Amygdala (tissue), 56 donors: Measurements from ENCODE around the gene BBIP1.

Experiments used
- DNase-seq, 56 donors: peaks; one replicate each; lab custom pipeline; 2025; lab: John Stamatoyannopoulos, UW

BBIP1 gene

DNA sequence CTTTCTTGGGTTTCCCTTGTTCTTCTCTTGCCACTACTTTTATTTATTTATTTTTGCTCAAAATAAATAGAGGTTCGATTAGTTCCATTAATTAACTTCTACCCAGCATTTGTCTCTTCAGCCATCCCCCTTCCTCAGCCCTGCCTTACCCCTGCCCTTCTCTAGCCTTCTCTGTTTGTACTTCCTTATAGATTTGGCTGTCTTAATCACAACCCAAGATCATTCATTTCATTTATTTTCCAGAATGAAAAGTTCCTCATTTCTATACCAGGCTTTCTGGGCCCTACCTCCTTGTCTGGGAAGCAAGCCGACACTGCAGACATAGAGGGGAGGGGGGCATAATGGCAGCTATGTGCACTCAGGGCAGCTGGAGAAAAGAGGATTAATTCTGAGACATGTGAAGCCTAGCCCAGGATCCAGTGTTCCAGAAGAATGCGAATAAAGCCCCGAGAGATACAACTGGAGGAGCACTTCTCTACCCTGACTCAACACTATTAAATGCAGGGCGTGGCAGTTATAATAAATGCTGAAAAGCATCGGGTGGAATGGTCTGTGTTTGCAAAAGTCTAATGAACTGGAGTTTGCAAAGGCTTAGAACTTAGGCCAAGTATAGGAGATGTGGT is 53.7 kb downstream of the BBIP1 start:
- no peak for DNase-seq

DNA sequence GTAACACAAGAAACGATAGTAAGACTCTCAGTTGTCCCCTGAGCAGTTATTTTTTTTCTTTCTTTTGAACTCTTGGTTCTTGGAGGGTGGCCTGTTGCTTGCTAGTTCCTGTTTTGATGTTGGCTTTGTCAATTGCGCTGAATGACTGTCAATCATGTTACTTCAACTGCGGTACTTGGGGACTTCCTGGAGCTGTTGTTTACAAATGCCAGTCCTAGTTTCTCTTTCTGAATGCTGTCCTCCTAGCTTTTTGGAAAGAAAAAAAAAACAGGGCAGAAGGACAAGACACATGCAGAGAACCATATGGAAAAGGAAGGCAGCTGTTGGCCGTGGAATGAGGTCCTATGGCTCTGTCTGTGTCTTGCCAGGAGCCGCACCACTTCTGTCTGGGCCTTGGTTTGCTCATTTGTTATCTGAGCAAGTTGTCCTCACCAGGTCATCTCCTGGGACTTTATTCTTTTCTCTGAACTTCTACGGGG is 54.3 kb downstream of the BBIP1 start:
- peak in 1 of 56 donors; percentile 24 for DNase-seq

DNA sequence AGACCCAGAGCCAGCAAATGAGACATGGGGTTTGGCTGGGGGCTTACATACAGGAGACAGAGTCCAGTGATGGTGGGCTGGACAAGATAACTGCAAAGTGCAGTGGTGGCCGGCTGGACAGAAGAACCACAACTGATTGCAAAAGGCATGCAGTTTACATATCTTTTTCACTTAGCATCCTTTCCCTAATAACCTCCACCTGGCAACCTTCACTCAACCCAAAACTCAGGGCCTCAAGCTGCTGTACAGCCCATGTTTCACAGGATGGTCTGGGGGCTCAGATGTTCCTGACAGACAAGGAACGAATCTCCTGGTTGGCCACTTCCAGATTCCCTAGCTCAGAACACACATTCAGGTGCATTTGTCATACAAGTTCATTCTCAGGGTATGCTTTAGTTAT is 55.0 kb downstream of the BBIP1 start:
- no peak for DNase-seq

DNA sequence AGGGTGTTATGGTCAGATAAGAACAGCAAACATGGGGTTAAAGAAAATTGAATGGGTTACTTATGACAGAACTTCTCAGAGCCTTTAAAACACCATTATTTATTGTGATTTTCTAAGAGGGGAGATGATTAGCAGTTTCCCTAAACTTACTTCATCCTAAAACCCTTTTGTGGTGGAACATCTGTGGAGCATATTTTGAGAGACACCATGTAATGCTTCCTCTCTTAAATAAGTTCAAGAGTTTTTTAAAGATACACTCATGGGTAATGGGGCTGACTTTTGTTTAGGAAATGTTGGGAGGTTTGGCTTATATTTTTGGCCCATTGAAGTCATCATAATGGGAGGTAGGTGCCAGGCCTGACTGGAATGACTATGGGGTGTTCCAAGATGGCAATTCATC is 55.6 kb downstream of the BBIP1 start:
- DNase-seq, result no peak

DNA sequence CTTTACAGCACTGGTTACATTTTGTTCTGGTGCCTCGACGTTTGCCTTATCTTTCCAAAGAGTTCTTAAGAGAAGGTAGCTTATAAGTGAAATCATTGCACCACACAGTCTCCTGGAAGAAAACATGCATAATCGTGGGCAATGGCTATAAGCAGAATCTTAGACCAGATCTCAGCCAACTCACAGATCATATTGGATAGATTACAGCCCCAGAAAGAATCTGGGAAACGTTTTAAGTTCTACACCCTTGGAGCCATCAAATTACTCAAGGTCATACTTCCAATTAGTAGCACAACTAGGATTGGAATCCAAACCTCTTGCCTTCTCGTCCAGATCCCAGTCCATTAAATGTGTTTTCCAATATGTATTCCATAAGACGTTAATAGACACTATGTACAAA is 56.0 kb downstream of the BBIP1 start:
- DNase-seq, result no peak

DNA sequence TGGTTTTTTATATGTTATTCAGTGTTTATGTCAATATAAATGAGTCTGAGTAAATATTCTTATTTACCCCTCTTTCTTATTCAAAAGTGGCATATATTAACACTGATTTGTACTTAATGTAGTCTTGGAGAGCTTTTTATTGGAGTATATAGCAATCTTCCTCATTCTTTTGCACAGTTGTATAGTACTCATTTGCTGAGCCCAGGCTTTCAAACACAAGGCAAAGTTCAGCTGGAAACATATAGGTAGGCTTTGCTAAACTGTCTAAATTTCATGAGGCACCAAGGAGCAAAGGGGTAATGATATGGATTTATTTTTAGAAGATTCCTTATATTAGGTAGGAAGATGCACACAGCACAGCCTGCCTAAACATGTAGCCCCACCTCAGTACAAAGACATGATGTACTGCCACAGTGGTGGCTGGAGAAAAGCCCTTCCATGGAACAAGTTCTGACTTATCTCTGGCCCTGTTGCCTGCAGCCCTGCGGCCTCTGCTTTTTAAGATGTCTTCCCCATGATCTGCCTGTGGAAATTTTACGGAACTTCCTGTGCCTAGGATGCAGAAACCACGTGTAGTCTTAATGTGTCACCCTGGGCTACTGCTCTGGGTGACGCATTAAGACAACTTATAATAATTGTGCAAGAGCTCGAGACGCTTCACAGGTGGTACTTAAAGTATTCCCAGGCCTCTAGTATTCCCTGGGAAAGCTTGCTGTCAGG is 56.9 kb downstream of the BBIP1 start:
- no peak for DNase-seq

DNA sequence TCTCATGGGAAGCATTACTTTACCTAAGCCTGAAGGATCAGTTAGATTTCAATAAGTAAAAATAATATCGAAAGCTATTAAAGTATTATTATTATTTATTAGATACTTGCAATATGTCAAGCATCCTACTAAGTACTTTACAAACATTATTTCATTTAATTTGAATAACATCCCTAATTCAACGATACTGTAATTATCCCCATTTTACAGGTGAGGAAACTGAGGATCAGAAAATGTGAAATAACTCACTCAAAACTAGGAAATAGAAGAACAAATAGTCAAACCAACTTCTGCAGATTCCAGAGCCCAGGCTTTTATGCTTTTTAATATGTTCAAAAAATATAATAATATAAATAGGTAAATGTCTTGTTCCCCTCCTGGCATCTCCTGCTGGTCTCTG is 57.5 kb downstream of the BBIP1 start:
- DNase-seq, result no peak

DNA sequence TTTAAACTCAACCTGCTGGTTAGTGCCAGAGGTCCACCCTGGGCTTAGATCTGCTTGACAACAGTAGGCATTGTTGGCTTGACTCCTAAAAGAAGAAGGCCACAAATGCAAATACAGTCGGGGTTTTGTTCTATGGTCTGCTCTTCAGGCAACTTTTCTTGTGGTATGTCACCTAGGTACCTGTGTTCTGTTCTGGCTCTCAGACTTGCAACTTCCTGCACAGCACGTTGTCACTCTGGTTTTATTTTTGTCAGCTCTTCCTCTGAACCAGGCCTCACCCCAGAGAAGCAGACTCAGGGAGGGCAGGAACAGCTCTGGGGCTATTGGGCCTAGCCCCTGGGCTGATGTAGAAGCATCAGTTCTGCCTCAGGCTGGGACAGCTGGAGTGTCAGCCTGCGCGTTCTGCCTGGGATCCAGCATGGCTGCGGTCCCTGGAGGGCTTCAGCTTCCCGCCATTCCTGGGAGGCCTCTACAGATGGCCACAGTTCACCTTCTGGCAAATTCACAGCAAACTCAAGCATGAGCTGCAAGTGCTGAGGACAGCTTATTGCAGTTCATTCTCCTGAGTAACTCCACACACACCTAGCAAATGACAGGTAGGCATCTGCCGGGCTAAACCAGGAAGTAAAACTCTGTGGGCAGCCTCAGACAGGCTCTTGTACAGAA is 58.3 kb downstream of the BBIP1 start:
- no peak for DNase-seq

DNA sequence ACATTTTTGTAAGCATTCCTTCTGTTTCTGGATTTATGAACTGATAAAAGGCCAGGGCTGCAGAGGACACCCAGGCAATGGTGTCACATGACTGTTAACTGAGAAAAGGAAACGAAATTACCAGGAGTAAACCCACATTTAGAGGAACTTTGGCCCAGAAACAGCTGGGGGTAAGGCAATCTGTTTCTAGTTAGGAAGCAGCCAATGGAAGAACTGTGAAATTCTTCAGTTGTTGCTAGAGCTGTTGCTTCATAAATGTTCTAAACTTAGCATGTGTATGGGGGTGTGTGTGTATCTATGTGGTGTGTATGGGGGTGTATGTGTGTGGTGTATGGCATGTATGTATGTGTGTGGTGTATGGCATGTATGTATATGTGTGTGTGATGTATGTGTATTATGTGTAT is 59.0 kb downstream of the BBIP1 start:
- no peak for DNase-seq

DNA sequence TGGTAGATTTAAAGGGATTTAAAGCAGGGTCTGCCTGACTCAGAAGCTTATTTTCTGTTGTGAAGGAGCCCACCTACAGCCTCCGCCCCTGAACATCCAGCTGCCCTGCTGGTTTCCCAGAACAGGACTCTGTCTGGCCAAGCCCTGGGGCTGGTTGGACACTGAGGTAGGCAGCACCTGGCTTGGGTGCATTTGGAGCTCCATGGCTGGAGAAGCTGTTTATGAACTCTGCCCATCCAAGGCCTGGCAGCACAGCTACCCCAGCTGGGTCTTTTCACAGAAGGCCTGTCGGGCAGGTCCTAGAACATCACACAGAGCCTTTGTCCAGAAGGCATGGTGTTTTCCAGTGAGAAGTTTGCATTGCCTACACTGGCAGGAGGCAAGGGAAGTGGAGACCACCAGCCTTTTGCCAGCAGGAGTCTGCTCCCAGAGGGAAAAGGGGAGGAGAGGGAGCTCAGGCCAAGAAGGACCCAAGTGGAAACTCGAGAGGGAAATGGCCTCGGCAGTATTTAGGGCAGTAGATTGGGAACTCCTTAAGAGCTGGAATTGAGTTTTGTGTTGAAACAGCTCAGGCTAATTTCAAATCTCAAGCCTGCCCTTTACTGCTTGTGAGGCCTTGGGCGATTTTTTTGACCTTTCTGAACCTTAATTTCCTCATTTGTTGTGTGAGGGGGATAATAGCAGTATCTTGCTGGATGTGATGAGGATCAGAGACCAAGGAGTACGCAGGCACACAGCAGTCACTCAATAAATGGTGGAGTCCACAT is 59.6 kb downstream of the BBIP1 start:
- peak in 2 of 56 donors; percentile 9 to 26 for DNase-seq

DNA sequence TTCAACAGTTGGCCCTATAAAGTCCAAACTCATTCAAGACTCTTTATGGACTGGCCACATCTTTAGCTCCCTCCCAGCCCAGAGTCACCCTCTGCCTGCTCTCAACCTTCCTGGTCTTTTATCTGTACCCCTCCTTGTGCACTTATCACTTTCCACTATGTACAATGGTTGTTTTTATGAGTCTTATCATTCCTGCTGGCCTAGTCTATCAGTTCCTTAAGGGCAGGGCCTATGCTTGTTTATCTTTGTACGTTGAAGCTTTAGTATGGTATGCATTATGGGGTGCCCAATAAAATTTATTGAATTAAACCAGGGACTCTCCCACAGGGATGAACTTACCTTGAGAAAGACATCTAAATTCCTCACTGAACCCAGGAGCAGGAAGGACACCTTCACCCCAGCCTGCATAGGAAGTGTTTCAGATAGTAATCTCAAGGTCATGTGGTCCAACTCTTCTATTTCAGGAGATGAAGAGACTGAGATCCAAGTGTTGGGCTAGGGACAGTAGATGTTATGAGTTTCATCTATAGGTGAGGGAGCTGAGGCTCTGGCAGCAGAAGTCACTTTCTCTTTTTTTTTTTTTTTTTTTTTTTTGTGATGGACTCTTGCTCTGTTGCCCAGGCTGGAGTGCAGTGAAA is 60.6 kb downstream of the BBIP1 start:
- DNase-seq, result no peak

DNA sequence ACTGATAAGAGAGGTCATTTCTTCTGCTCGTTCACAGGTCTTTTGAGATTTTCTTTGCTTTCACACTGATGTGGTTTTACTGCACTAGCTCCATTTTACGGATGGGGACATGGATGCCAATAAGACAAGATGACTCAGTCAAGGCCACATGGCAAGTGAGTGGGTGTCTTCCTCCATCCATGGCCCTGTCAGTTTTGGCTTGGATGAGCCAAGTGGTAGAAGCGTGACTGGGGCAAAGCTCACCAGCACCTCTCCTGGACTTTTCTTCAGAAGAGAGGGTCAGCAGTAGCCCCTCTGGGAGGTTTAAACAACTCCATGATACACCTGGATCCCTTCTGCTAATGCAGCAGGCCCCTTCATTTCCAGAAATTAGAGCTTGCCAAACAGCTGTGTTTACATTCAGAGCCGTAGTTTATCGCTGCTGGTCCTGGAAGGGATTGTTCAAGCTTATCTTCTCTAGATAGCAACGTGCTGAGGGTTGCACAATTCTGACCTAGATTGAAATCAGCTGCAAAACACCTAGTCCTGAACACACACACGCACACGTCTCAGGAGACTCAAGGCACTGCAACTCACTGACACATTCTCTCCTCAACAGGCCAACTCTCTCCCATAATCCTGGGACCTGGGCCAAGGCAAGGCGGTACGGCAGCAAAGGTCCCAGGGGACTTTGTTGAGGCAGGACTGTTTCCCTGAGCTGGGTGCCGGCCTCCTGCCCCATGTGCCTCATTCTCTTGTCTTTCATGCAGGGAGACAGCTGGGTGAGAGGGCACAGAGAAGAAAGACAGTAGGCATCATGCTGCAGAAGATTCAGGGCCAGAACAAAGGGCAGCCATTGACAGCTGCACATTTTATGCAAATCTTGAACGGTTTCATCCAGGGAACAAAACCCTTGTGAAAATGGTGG is 61.5 kb downstream of the BBIP1 start:
- peak in 17 of 56 donors; percentile 23 to 67 (median 30) for DNase-seq

DNA sequence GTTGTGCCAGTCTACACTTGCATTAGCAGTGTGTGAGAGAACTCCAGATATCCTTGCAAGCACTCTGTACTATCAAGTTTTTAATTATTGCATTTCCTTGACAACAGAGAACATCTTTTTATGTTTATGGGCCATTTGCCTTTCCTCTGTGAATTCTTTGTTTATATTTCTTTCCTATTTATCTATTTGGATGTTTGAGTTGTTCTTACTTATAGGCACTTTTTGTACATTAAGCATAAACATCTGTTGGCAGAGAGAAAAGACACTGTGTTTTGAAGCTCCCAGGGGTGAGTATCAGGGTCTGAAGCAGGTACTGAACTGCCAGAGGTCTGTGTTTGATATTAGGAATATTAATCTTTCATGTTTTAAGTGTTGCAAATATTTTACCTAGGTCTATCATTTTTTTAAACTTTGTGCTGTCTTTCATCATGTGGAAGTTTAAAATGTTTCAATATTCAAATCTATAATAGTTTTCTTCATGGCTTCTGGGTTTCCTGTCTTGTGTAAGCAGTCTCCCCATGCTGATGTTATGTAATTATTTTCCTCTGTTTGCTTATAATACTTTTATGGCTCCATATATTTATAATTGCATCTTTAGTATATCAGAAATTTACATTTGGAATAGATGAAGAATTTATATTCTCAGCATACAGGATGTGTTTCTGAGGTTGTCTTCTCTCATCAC is 64.9 kb downstream of the BBIP1 start:
- no peak for DNase-seq

DNA sequence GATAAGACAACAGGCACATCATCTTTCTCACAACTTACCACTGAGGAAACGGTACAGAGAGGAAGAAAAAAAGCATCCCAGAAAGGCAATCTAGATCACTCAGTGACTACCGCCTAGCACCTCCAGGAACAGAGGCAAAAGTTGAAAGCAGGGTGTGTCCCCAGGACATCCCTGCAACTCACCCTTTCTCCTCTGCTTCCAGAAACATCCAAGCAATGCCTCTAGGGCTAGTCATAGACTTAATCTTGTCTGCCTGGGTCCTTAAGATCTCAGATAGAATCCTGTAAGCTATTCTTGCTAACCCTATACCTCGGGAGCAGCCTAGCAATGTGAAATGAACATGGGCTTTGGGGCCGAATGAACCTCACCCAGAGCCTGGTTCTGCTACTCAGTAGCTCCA is 66.0 kb downstream of the BBIP1 start:
- DNase-seq, result no peak

DNA sequence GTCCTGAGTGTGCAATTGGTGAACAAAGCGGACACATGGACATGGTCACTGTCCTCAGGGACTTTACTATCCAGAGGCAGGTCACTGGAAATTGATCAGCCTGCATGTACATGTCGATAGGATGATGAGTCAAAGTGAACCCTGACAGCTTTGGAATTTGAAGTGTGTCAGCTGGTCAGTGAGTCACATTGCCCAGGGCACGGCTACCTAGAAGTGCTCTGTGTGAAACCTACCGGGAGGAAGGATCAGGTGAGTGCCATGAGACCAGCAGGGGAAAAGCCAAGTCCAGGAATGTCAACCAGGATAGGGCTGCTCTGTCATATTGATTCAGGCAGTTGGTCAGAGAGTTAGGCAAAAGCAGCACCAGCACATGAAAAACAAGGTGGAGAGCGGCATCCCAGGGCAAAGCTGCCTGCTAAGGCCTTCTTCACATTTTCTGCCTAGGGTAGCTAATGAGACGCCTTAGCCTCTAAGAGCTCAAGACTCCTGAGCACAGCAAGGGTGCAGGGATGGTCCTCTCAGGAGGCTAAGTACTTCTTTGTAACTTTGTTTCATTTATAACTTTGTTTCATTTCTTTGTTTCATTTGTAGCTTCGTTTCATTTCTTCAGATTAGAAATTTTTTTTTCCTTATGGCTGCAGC is 66.6 kb downstream of the BBIP1 start:
- DNase-seq, result no peak

DNA sequence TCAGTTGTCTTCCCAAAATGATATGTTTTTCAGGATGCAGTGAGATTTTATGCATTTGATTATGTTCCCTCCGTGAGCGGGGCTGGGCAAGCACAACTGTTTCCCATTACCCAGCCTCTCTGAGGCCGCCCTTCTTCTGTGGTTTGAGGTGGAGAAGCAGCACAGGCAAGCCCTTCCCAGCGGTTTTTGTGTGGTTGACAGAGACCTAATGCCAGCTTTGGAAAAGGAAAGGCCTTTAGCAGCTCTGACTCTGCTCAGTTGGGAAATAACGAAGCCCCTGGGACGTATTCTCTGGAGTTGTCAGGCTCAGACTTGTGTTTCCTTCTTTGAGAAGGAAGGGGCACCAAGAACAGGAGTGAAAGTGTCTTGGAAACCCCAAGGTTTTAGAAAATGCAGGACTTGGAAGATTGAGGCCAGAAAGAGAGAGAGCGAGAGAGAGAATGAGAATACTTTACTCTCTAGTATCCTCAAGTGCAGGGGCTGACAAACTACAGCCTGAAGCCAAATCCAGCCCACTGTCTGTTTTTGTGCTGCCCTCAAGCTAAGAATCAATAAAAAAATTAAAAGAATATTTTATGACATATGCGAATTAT is 67.9 kb downstream of the BBIP1 start:
- DNase-seq, result no peak

DNA sequence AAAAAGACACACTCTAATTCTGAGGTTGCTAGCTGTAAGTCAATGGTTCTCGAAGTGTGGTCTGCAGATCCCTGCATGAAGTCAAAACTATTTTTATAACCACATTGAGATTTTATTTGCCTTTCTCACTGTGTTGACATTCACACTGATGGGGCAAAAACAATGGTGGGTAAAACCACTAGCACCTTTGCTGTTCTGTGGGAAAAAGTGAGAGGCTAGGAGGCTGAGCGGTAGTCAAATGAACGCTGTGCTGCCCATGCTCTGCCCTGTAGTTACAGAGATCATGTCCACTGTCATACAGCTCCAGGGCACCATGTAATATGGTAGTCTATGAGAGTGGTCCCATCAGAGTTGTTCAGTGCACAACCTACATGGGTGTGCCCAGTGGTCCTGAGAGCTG is 68.9 kb downstream of the BBIP1 start:
- no peak for DNase-seq
